GM21447 (cell line): Measurements from ENCODE around the gene CGB2.
"Not testable (repeated sequence)": the region's sequence is repeated elsewhere in the genome, so short reads cannot be mapped to it uniquely, and the experiment has no call there.

Experiments used
- ATAC-seq: cut with Tn5 transposase; IDR thresholded peaks from one replicate; pipeline ENCODE4 v1.9.1; 2021; ENCODE audit not compliant: unreplicated experiment

Gene CGB2

GRCh38 chr19:49036815-49037214 is 5.1 kb downstream of the CGB2 start, which contains the start of gene CGB1:
TSS of gene CGB1 (minus strand) at chr19:49036895. CDS start at chr19:49036711, 184 bp downstream.
- not testable (repeated sequence) for ATAC-seq

- ATAC-seq = not testable (repeated sequence)
These were observed 6.4 kb downstream of the CGB2 start for GRCh38 chr19:49038111-49038510.

- ATAC-seq = not testable (repeated sequence)
These were observed 7.0 kb downstream of the CGB2 start for GRCh38 chr19:49038557-49039276.

GRCh38 chr19:49039736-49040135 is 8.0 kb downstream of the CGB2 start:
- not testable (repeated sequence) for ATAC-seq

GRCh38 chr19:49042177-49042576 is 10.5 kb downstream of the CGB2 start:
- no peak for ATAC-seq

- ATAC-seq = not testable (repeated sequence)
These were observed 11.0 kb downstream of the CGB2 start for GRCh38 chr19:49042666-49043065.

- not testable (repeated sequence) for ATAC-seq
These were observed 11.9 kb downstream of the CGB2 start, which contains the start of gene CGB5 for GRCh38 chr19:49043548-49043947. TSS of gene CGB5 (plus strand) at chr19:49043848. CDS start at chr19:49044210, 362 bp downstream.

- not testable (repeated sequence) for ATAC-seq
These were observed 17.3 kb downstream of the CGB2 start, which contains the start of gene CGB8 for GRCh38 chr19:49049011-49049410. TSS of gene CGB8 (minus strand) at chr19:49049111. CDS start at chr19:49048739, 372 bp downstream.

- ATAC-seq = not testable (repeated sequence)
These were observed 18.1 kb downstream of the CGB2 start for GRCh38 chr19:49049834-49050233.

- ATAC-seq = not testable (repeated sequence)
These were observed 18.8 kb downstream of the CGB2 start for GRCh38 chr19:49050376-49051033.

- ATAC-seq = no peak
These were observed 24.6 kb downstream of the CGB2 start for GRCh38 chr19:49056101-49056901.

GRCh38 chr19:49056902-49057596 is 25.4 kb downstream of the CGB2 start:
- ATAC-seq = not testable (repeated sequence)

GRCh38 chr19:49057636-49058234 is 26.0 kb downstream of the CGB2 start, which contains the start of gene CGB7:
TSS of gene CGB7 (minus strand) at chr19:49057749. CDS start at chr19:49055375, 2,374 bp downstream.
- no peak for ATAC-seq

- no peak for ATAC-seq
These were observed 26.9 kb downstream of the CGB2 start for GRCh38 chr19:49058562-49058961.

- no peak for ATAC-seq
These were observed 27.4 kb downstream of the CGB2 start for GRCh38 chr19:49059053-49059452.

GRCh38 chr19:49061000-49061399 is 29.3 kb downstream of the CGB2 start:
- no peak for ATAC-seq

- no peak for ATAC-seq
These were observed 29.8 kb downstream of the CGB2 start for GRCh38 chr19:49061445-49061844.

GRCh38 chr19:49064029-49064629 is 32.4 kb downstream of the CGB2 start:
- no peak for ATAC-seq

GRCh38 chr19:49064768-49065611 is 33.3 kb downstream of the CGB2 start, which contains the start of gene NTF4:
TSS of gene NTF4 (minus strand) at chr19:49064818. CDS start at chr19:49061997, 2,821 bp downstream.
- no peak for ATAC-seq
